HG02852 (cell line): ENCODE data around the gene PARPBP.
"Not testable (repeated sequence)": the region's sequence is repeated elsewhere in the genome, so short reads cannot be mapped to it uniquely, and the experiment has no call there.

Experiments
- ATAC-seq: cut with Tn5 transposase; IDR thresholded peaks from one replicate; pipeline ENCODE4 v1.9.1; 2021; ENCODE audit warnings: mild to moderate bottlenecking, moderate library complexity; ENCODE audit not compliant: unreplicated experiment

Gene PARPBP

DNA sequence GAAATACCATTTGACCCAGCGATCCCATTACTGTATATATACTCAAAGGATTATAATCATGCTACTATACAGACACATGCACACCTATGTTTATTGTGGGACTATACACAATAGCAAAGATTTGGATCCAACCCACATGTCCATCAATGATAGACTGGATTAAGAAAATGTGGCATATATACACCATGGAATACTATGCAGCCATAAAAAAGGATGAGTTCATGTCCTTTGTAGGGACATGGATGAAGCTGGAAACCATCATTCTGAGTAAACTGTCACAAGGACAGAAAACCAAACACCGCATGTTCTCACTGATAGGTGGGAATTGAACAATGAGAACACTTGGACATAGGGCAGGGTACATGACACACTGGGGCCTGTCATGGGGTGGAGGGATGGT lies 120.9 kb downstream of the PARPBP start:
- ATAC-seq, result not testable (repeated sequence)
